H54 (cell line): ENCODE data around the gene IDNK.
"Not testable (repeated sequence)": the region's sequence is repeated elsewhere in the genome, so short reads cannot be mapped to it uniquely, and the experiment has no call there.

ENCODE experiments used
- DNase-seq: peaks from one replicate; pipeline ENCODE4 v3.0.0; 2011; ENCODE audit warnings: low spot score, mixed read lengths; ENCODE audit not compliant: insufficient read length
- FAIRE-seq: peaks from 3 replicates; lab custom pipeline; 2011; peaks lifted over from hg19 to GRCh38; lab: Jason Lieb, UNC
- POLR2A ChIP-seq: IDR thresholded peaks from 2 replicates; pipeline ENCODE4 v1.6.1; 2011; ENCODE audit warnings: low read depth, mild to moderate bottlenecking, low read length

IDNK gene

DNA sequence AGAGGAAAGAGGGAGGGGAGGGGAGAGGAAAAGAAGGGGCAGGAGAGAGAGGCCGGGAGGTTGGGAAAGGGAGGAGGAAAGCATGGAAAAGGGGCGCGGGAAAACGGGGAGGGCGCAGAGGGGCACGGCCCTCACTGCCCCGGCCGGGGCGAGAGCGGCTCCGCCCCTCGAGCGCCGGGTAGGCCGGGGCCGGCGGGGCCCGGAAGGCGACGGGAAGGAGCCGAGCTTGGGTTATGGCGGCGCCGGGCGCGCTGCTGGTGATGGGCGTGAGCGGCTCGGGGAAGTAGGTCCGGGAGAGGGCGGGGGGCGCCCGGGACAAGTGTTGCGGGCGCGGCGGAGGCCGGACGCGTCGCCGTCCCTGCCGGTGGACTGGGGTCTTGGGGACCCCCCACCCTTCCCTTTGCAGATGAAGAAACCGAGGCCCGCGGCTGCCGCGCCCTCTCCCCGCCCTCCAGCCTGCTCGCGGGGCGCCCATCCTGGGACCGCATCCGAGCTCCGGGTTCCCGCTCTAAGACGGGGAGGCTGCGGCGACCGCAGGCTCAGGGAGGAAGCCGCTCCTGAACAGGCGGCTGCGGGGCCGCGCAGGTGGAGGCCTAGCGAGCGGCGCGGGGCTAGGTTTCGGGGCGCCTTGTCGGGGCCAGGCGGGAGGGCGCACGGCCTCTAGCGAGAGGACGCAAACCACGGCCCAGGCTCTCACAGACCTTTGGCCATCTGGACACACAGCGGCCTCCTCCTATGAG is at the start of gene IDNK:
TSS of gene IDNK (plus strand) at position 205 of the 740 bp plus-strand sequence. CDS start at position 234, 29 bp downstream.
- TF ChIP-seq POLR2A = peak; percentile 36
- FAIRE-seq (no peak), DNase-seq (peak; percentile 80)

DNA sequence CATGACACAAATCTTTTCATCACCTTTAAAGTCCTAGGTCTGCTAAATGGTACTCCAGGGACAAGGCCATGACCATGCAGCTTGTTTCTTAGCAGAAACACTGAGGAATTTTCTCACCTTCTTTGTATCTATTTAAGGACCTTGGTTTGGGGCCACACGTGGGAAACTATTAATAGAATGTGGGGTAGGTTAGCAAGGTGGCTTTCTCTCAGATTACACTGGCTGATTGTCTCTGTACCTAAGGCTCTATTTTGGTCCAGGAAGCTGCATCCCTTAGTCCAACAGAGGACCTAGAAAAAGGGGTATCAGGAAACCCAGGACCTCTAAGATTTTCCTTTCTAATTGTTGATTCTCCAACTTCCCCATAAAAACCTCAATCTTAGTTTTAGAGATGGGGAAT is 48.5 kb upstream of the IDNK start:
- DNase-seq (no peak), FAIRE-seq (no peak)
- no peak for TF ChIP-seq POLR2A

DNA sequence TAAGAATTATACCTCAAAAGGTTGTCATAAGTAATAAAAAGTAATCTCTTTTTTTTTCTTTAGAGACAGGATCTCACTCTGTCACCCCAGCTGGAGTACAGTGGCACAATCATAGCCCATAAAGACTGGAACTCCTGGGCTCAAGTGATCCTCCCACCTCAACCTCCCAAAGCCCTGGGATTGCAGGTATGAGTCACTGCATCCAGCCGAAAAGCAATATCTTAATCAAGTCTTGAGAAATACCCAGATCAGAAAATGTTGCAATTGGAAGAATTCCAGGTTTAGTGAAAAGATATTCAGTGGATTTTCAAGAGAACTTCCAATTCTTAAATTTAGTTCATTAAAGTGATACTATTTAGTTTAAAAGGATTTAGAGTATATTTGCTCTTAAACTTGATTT is 40.9 kb upstream of the IDNK start:
- no peak for DNase-seq
- TF ChIP-seq POLR2A = no peak
- peak; percentile 95 for FAIRE-seq

DNA sequence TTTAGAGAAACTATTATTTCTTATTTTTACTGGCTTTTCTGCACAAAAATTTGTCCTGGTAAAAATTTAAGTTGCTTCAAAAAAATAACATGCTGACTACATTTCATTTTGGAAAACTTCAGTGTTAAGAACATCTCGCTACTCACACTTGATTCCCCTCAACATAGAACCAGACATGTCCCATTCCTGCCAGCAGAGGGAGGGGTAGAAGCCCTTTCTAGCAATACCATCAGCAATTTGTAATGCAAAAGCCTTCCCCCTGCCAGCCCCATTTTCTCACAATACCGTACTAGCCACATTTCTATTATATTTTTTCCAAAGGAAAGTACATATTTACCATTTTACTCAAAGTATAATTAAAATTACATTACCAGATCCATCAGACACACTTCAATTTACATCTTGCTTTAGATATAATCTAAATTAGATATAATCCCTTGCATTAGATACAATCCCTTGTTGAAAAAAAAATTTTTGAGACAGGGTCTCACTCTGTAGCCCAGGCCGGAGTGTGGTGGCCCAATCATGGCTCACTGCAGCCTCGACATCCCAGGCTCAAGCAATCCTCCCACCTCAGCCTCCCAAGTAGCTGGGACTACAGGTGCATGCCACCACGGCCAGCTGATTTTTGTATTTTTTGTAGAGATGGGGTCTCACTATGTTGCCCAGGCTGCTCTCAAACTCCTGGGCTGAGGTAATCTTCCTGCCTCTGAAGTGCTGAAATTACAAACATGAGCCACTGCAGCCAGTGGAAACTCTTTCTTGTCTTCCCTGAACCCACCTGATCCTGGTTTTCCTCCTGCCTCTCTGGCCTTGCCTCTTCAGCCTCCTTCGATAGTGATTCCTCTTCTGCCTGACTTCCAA is 39.6 kb upstream of the IDNK start:
- FAIRE-seq (peak; percentile 99), DNase-seq (peak; percentile 72)
- TF ChIP-seq POLR2A = no peak

DNA sequence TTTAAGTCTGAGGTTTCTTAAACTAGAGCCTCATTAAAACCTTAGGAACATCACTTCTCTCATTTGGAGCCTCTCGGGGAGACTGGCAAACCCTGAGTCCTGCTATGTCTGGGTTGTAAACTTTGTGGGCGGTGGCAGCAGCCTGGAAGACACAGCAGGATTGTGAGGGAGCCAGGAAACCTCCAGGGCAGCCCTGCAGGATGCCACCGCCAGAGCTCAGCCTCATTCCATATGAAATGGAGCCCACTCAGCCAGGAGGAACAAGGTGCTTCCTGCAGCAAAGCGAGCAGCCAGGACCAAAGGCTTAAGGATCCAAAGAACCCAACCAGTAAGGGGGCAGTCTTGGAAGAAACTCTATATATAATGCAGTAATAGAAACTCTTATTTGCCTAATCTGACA is 37.9 kb upstream of the IDNK start:
- no peak for TF ChIP-seq POLR2A
- FAIRE-seq = no peak
- no peak for DNase-seq

DNA sequence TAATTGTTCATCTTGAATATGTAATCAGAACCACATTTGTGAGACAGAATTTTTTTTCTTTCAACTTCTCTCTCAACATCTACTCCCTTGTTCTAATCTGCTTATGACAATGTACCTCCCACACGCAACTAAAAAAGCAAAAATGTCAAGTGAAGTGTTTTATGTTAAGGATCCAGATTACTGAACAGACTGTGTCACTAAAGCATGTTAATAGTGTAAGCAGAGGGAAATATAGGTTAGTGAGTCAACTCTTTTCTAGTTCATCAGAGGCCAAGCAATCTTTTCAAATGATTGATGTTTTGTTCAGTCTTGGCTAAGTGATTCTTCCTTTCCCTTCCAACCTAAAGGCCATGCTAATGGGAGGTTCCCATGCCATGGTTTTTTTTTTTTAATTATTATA is 34.7 kb upstream of the IDNK start:
- DNase-seq (no peak), FAIRE-seq (peak; percentile 43)
- no peak for TF ChIP-seq POLR2A

DNA sequence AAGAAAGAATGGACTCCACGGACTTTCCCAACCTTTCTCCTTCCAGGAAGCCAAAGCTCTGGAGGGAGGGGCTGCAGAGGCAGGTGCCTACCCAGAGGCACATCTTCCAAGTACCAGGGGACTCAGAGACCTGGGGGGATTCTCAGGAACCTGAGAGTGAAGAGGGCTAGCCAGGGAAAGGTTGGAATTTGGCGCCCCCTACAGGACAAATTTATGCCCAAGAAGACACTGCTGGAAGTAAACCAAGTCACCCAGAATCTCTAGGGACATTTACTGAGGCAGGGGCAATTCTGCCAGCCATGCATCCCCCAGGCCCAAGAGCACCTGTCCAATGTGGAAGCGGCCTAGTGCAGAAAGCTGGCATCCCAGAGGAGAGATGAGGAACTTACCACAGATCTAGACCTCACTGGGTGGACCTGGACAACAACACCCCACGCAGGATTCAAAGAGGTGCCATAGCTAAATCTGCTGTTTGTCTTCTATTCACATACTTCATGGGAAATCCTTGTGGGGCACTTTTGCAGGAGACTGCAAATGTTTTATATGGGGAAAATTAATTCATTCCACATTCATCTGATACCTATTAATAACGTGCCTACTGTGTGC is 25.9 kb upstream of the IDNK start:
- FAIRE-seq (peak; percentile 41), DNase-seq (peak; percentile 40)
- TF ChIP-seq POLR2A = no peak

DNA sequence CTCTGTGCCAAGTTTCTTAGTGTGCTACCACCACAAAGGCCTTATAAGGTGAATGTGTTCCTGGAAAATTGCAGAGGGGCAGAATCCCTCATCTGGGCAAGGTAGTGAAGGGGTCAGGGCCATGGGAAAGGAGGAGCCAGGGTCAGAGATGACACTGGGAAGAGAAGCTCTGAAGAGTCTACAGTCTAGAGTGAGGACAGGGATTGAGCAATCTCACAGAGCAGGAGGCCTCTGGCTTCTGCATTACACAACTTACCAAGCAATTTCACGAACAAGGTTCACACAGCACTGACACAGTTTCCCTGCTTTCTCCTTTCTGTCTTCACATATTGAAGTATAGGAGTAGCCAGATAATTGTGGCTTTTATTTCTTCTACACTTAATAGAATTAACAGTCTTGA is 24.5 kb upstream of the IDNK start:
- DNase-seq (no peak), FAIRE-seq (no peak)
- no peak for TF ChIP-seq POLR2A

DNA sequence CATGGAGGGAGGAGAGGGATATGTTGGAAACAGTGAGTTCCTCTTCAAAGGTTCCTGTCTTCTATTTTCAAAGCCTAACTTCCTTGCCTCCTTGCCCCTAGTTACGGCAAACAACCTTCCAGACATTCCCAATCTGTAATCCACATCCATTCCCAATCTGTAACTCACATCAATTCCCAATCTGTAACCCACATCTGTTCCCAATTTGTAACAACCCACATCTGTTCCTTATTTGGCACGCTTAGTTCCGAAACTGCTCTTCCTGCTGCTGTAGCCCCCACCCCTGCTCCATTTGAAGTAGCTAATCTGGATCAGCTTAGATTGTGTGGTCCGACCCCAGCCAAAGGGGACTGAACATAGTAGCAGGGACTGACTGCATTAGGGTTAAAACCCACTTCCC is 23.9 kb upstream of the IDNK start:
- TF ChIP-seq POLR2A = no peak
- FAIRE-seq (no peak), DNase-seq (no peak)

DNA sequence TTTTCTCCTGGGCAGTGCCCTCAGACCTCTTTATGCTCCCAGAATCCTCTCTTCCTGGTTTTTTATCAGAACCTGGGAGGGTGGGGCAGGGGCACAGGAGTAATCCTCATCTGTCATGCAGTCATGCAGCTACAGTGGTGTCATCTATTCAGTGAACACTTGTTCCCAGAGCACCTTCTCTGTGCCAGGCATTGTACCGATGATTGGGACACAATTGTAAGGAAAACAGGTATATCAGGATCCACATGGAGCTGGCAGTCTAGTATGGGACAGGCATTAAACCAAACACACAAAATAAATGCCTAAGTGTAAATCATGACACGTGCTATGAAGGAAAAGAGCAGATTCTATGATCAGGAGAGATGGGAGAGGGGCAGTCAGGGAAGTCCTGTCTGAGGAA is 21.5 kb upstream of the IDNK start:
- FAIRE-seq (no peak), DNase-seq (no peak)
- no peak for TF ChIP-seq POLR2A

DNA sequence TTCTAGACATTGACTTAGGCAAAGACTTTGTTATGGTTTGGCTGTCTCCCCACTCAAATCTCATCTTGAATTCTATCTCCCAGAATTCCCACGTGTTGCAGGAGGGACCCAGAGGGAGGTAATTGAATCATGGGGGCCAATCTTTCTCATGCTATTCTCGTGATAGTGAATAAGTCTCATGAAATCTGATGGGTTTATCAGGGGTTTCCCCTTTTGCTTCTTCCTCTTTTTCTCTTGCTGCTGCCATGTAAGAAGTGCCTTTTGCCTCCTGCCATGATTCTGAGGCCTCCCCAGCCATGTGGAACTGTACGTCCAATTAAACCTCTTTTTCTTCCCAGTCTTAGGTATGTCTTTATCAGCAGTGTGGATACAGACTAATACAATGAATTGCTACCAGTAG is 15.3 kb upstream of the IDNK start:
- not testable (repeated sequence) for DNase-seq, FAIRE-seq

DNA sequence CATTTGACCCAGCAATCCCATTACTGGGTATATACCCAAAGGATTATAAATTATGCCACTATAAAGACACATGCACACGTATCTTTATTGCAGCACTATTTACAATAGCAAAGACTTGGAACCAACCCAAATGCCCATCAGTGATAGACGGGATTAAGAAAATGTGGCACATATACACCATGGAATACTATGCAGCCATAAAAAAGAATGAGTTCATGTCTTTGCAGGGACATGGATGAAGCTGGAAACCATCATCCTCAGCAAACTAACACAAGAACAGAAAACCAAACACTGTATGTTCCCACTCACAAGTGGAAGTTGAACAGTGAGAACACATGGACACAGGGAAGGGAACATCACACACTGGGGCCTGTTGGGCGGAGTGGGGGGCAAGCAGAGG is 9.6 kb upstream of the IDNK start:
- not testable (repeated sequence) for FAIRE-seq, DNase-seq

DNA sequence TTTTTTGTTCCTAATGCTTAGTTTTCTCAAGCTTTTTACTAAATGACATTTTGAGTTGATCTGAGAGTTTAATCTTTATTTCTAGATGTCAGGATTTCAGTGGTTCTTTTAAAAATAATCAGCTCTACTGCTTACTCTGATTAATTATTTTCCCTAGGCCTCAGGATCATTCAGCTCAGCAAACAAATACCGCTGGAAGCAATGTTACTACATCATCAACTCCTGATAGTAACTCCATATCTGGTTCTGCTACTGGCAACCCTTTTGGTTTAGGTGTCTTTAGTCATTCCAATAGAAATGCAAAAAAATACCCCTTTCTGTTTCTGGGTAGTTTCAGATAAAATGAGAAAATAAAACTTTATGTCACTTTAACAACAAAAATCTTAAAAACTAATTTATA is 5.6 kb upstream of the IDNK start:
- TF ChIP-seq POLR2A = no peak
- DNase-seq (no peak), FAIRE-seq (no peak)
